HepG2 (cell line): ENCODE results near the gene ZNF225. TPM values are rescaled to one million over a fixed set of nuclear protein-coding genes. Genes with fewer than 3 reads are reported as not detected.

Experiments
- DNMT3B ChIP-seq: conservative IDR thresholded peaks from 2 replicates; pipeline ENCODE4 v1.6.1; 2016; ENCODE audit warnings: missing biosample characterization, control low read depth
- ELF3 ChIP-seq: IDR thresholded peaks from 2 replicates; pipeline ENCODE4 v1.6.1; 2016; ENCODE audit warnings: missing genetic modification reagents, missing compliant biosample characterization
- HOXD1 ChIP-seq: sonication (generic); formaldehyde crosslinking; IDR thresholded peaks from 2 replicates; pipeline ENCODE4 v1.5.0; 2020; ENCODE audit warnings: missing genetic modification reagents
- KMT2B ChIP-seq: IDR thresholded peaks from 2 replicates; pipeline ENCODE4 v1.6.1; 2016; ENCODE audit warnings: missing genetic modification reagents, missing compliant biosample characterization
- NFYB ChIP-seq: sonication (generic); formaldehyde crosslinking; IDR thresholded peaks from 2 replicates; pipeline ENCODE4 v1.4.0; 2020; ENCODE audit warnings: missing genetic modification reagents
- NR2F2 ChIP-seq: IDR thresholded peaks from 2 replicates; pipeline ENCODE4 v1.6.1; 2012; ENCODE audit warnings: low read depth, inconsistent platforms, borderline replicate concordance
- PRMT3 ChIP-seq: sonication (generic); formaldehyde crosslinking; IDR thresholded peaks from 2 replicates; pipeline ENCODE4 v1.8.1; 2022; ENCODE audit warnings: low read depth, mild to moderate bottlenecking, moderate library complexity, missing genetic modification reagents, borderline replicate concordance
- RBAK ChIP-seq: sonication (generic); formaldehyde crosslinking; IDR thresholded peaks from 2 replicates; pipeline ENCODE4 v1.5.1; 2020; ENCODE audit warnings: mild to moderate bottlenecking, missing genetic modification reagents
- SAP130 ChIP-seq: IDR thresholded peaks from 2 replicates; pipeline ENCODE4 v1.6.1; 2016; ENCODE audit warnings: low read depth
- SNAI1 ChIP-seq: sonication (generic); formaldehyde crosslinking; IDR thresholded peaks from 2 replicates; pipeline ENCODE4 v1.5.0; 2020; ENCODE audit warnings: mild to moderate bottlenecking, missing genetic modification reagents, borderline replicate concordance
- TARDBP ChIP-seq: sonication (generic); formaldehyde crosslinking; IDR thresholded peaks from 2 replicates; pipeline ENCODE4 v1.8.0; 2022; ENCODE audit warnings: mild to moderate bottlenecking, missing genetic modification reagents
- YY1 ChIP-seq: IDR thresholded peaks from 2 replicates; pipeline ENCODE4 v1.6.1; 2011; ENCODE audit warnings: low read length, low read depth, moderate library complexity, mild to moderate bottlenecking; ENCODE audit not compliant: insufficient read depth, insufficient replicate concordance
- ZBTB1 ChIP-seq: sonication (generic); formaldehyde crosslinking; IDR thresholded peaks from 2 replicates; pipeline ENCODE4 v1.4.0; 2020; ENCODE audit warnings: missing genetic modification reagents, borderline replicate concordance
- ZMAT3 ChIP-seq: sonication (generic); formaldehyde crosslinking; conservative IDR thresholded peaks from 2 replicates; pipeline ENCODE4 v1.7.0; 2021; ENCODE audit warnings: missing genetic modification reagents
- ZNF652 ChIP-seq: IDR thresholded peaks from 2 replicates; pipeline ENCODE4 v1.6.1; 2016; ENCODE audit warnings: low read depth, borderline replicate concordance
- polyA plus RNA-seq, 8 experiments: library from polyadenylated mRNA; depleted of rRNA in 3 of 8; stranded (reverse) in 7 of 8; unstranded in 1 of 8; fragments of >200 nt; fragmentation: Illumina TruSeq in 4 of 8; extraction: Trizol in 4 of 8; gene quantifications; 2 replicates each; pipeline versions ENCODE4 v1.2.1 to v1.2.3, GENCODE V29; 2011 to 2016; ENCODE audit warnings: low read depth in 4 of 8, missing spikeins in 1 of 8, mixed read lengths in 1 of 8; ENCODE audit not compliant: insufficient read depth in 1 of 8
- total RNA-seq, 5 experiments: library from RNA; depleted of rRNA; stranded (reverse); fragments of >200 nt; fragmentation: Illumina TruSeq; extraction: Trizol; gene quantifications; 2 replicates each; pipeline ENCODE4 v1.2.3, GENCODE V29; 2016; ENCODE audit warnings: low read depth in 1 of 5
- TF ChIP-seq, protein P1 (sequence below), 2 experiments: sonication (generic) in 1 of 2; formaldehyde crosslinking in 1 of 2; IDR thresholded peaks; 2 replicates each; pipeline versions ENCODE4 v1.4.0 to v1.6.1; 2018 to 2020; ENCODE audit warnings: missing genetic modification reagents in 2 of 2, borderline replicate concordance in 1 of 2, low read depth in 1 of 2, mild to moderate bottlenecking in 1 of 2, missing biosample characterization in 1 of 2
- TF ChIP-seq, protein P2 (sequence below), 2 experiments: sonication (generic) in 1 of 2; formaldehyde crosslinking in 1 of 2; IDR thresholded peaks; 2 replicates each; pipeline versions ENCODE4 v1.4.0 to v1.6.1; 2016 to 2020; ENCODE audit warnings: borderline replicate concordance in 1 of 2, low read depth in 1 of 2, mild to moderate bottlenecking in 1 of 2, missing genetic modification reagents in 1 of 2
- TF ChIP-seq, protein P3 (sequence below): IDR thresholded peaks from 2 replicates; pipeline ENCODE4 v1.6.1; 2016; ENCODE audit warnings: low read depth, borderline replicate concordance
- TF ChIP-seq, protein P4 (sequence below): sonication (generic); formaldehyde crosslinking; IDR thresholded peaks from 2 replicates; pipeline ENCODE4 v1.8.0; 2022; ENCODE audit warnings: mild to moderate bottlenecking, missing genetic modification reagents; ENCODE audit not compliant: insufficient replicate concordance

The ZNF225 gene
- total and polyA plus RNA-seq, 2 of the 13 experiments (the other 11 are each of a cell fraction or from before 2014, with no cell fraction given): 0.87 to 3.3 TPM

DNA sequence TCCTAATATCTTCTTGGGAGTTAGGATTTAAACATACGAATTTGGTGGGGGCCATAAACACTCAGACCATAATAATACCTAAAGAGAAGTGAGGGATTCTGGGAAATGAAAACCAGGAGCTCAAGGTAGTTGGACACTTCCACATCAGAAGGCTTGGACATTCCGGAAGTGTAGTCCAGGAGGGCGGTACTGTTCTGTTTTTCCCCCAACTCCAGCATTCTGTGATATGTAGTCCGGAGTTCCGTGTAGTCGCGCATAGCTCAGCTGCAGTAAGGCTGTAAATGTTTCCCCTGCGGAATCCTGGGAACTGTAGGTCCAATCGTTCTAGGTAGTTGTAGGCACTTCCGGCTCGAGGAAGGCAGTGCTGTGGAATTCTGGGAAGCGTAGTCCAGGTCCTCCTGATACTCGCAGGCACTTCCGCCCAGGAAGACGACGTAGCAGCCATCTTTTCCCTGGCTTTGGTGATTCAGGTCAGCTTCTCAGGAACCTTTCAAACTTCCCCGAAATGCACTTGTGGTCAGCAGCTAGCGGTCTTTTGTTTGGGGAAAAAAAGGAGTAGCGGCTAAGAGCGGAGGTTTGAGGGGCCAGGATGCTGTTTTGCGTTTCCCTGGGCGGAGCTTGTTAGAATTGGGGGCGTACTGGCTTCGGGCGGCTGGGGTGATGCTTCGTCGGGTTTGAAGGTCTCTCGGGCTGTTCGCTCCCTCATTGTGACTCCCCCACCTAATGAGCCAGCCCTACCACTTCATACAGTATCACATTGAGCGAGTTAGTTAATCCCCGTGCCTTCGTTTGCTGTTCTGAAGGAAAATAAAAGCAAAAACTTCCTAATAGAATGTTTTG lies 51.7 kb downstream of the ZNF225 start, which contains the start of gene ZNF226 (continued):
- TF ChIP-seq ELF3 (peak; percentile 95), YY1 (peak; percentile 92), SNAI1 (CRISPR knock-in tag) (0 out of 2 replicates have a peak, but pooled peaks have one; percentile 25), DNMT3B (CRISPR knock-in tag) (no peak; the same call in 1 of the 2 replicates), RBAK (no peak), SAP130 (CRISPR knock-in tag) (peak; percentile 98), PRMT3 (CRISPR knock-in tag) (no peak), ZBTB1 (CRISPR knock-in tag) (no peak), KMT2B (CRISPR knock-in tag) (peak; percentile 88), ZNF652 (CRISPR knock-in tag) (no peak), NFYB (CRISPR knock-in tag) (peak; percentile 77), HOXD1 (0 out of 2 replicates have a peak, but pooled peaks have one; percentile 22), ZMAT3 (CRISPR knock-in tag) (no peak), NR2F2 (no peak), TARDBP (CRISPR knock-in tag) (peak; percentile 51)
- TF ChIP-seq, protein P1, sequence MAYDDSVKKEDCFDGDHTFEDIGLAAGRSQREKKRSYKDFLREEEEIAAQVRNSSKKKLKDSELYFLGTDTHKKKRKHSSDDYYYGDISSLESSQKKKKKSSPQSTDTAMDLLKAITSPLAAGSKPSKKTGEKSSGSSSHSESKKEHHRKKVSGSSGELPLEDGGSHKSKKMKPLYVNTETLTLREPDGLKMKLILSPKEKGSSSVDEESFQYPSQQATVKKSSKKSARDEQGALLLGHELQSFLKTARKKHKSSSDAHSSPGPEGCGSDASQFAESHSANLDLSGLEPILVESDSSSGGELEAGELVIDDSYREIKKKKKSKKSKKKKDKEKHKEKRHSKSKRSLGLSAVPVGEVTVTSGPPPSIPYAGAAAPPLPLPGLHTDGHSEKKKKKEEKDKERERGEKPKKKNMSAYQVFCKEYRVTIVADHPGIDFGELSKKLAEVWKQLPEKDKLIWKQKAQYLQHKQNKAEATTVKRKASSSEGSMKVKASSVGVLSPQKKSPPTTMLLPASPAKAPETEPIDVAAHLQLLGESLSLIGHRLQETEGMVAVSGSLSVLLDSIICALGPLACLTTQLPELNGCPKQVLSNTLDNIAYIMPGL (CRISPR knock-in tag; IDR thresholded peaks at IDR 0.05; ENCODE audit: borderline replicate concordance in 1 of 2, low read depth in 1 of 2): peak; percentile 30 to 69; a peak in 3 of 4 replicates
- TF ChIP-seq, protein P2, sequence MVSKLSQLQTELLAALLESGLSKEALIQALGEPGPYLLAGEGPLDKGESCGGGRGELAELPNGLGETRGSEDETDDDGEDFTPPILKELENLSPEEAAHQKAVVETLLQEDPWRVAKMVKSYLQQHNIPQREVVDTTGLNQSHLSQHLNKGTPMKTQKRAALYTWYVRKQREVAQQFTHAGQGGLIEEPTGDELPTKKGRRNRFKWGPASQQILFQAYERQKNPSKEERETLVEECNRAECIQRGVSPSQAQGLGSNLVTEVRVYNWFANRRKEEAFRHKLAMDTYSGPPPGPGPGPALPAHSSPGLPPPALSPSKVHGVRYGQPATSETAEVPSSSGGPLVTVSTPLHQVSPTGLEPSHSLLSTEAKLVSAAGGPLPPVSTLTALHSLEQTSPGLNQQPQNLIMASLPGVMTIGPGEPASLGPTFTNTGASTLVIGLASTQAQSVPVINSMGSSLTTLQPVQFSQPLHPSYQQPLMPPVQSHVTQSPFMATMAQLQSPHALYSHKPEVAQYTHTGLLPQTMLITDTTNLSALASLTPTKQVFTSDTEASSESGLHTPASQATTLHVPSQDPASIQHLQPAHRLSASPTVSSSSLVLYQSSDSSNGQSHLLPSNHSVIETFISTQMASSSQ (IDR thresholded peaks at IDR 0.05; ENCODE audit: low read depth): no peak
- TF ChIP-seq, protein P2 (CRISPR knock-in tag; IDR thresholded peaks at IDR 0.05; ENCODE audit: borderline replicate concordance): peak; percentile 47; the same call in 1 of the 2 replicates
- TF ChIP-seq, protein P3, sequence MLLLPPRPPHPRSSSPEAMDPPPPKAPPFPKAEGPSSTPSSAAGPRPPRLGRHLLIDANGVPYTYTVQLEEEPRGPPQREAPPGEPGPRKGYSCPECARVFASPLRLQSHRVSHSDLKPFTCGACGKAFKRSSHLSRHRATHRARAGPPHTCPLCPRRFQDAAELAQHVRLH (CRISPR knock-in tag): no peak
- TF ChIP-seq, protein P4, sequence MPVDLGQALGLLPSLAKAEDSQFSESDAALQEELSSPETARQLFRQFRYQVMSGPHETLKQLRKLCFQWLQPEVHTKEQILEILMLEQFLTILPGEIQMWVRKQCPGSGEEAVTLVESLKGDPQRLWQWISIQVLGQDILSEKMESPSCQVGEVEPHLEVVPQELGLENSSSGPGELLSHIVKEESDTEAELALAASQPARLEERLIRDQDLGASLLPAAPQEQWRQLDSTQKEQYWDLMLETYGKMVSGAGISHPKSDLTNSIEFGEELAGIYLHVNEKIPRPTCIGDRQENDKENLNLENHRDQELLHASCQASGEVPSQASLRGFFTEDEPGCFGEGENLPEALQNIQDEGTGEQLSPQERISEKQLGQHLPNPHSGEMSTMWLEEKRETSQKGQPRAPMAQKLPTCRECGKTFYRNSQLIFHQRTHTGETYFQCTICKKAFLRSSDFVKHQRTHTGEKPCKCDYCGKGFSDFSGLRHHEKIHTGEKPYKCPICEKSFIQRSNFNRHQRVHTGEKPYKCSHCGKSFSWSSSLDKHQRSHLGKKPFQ (CRISPR knock-in tag): no peak
